Measurements from ENCODE around the gene FANCI.

DNA sequence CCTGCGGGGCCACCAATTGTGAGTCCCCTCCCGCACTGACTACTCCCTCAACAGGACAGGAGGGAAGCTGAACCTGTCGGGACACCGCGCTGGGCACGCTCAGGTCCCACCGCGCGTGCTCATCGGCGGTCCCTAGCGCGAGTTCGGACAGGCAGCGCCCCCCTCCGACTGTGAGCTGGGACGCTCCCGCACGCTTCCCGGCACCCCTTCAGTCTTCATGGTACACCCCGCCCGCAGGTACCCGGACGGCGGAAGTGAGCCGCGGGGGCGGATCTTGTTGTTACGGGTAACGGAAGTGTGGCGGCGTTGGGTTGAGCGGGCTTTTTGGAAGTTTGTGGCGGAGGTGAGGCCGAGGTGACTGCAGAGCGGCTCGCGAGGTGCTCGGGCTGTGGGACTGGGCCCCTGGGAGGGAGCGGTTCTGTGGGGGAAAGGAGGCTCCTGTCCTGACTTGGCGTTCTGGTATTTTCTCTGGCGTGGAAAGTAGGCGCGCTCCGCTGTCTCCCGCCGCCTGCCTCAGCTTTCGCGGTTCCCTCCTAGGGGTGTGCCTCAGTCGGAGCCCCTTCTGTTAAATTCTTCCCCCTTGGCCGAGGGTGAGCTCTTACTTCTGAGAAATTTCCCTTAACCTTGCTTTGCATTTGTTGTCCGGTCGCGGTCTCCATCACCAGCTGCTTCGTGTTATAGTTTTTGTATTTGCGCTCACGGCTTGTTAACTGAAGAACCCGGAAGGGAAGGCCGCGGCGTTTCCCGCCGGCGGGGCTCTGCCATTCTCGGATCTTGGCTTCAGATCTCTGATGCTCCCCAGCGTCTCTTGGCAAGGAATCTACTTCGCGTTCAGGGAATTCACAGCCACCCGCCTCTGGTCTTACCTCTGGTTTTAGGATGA, at the start of gene FANCI:
- no peak for TF ChIP-seq FOXM1 (CRISPR knock-in tag; IDR thresholded peaks at IDR 0.05)
- TF ChIP-seq CEBPB (IDR thresholded peaks at IDR 0.05; ENCODE audit: borderline replicate concordance, low read depth, low read length): no peak
- TF ChIP-seq MEF2D (CRISPR knock-in tag; IDR thresholded peaks at IDR 0.05): peak; percentile 84
- TF ChIP-seq, protein P1, sequence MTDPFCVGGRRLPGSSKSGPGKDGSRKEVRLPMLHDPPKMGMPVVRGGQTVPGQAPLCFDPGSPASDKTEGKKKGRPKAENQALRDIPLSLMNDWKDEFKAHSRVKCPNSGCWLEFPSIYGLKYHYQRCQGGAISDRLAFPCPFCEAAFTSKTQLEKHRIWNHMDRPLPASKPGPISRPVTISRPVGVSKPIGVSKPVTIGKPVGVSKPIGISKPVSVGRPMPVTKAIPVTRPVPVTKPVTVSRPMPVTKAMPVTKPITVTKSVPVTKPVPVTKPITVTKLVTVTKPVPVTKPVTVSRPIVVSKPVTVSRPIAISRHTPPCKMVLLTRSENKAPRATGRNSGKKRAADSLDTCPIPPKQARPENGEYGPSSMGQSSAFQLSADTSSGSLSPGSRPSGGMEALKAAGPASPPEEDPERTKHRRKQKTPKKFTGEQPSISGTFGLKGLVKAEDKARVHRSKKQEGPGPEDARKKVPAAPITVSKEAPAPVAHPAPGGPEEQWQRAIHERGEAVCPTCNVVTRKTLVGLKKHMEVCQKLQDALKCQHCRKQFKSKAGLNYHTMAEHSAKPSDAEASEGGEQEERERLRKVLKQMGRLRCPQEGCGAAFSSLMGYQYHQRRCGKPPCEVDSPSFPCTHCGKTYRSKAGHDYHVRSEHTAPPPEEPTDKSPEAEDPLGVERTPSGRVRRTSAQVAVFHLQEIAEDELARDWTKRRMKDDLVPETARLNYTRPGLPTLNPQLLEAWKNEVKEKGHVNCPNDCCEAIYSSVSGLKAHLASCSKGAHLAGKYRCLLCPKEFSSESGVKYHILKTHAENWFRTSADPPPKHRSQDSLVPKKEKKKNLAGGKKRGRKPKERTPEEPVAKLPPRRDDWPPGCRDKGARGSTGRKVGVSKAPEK (CRISPR knock-in tag; IDR thresholded peaks at IDR 0.05; ENCODE audit: borderline replicate concordance): no peak
- TF ChIP-seq, protein P2, sequence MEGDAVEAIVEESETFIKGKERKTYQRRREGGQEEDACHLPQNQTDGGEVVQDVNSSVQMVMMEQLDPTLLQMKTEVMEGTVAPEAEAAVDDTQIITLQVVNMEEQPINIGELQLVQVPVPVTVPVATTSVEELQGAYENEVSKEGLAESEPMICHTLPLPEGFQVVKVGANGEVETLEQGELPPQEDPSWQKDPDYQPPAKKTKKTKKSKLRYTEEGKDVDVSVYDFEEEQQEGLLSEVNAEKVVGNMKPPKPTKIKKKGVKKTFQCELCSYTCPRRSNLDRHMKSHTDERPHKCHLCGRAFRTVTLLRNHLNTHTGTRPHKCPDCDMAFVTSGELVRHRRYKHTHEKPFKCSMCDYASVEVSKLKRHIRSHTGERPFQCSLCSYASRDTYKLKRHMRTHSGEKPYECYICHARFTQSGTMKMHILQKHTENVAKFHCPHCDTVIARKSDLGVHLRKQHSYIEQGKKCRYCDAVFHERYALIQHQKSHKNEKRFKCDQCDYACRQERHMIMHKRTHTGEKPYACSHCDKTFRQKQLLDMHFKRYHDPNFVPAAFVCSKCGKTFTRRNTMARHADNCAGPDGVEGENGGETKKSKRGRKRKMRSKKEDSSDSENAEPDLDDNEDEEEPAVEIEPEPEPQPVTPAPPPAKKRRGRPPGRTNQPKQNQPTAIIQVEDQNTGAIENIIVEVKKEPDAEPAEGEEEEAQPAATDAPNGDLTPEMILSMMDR (CRISPR knock-in tag; IDR thresholded peaks at IDR 0.05): peak; percentile 99
- peak; percentile 68 for TF ChIP-seq RAD21 (CRISPR knock-in tag; IDR thresholded peaks at IDR 0.05)
- TF ChIP-seq, protein P3, sequence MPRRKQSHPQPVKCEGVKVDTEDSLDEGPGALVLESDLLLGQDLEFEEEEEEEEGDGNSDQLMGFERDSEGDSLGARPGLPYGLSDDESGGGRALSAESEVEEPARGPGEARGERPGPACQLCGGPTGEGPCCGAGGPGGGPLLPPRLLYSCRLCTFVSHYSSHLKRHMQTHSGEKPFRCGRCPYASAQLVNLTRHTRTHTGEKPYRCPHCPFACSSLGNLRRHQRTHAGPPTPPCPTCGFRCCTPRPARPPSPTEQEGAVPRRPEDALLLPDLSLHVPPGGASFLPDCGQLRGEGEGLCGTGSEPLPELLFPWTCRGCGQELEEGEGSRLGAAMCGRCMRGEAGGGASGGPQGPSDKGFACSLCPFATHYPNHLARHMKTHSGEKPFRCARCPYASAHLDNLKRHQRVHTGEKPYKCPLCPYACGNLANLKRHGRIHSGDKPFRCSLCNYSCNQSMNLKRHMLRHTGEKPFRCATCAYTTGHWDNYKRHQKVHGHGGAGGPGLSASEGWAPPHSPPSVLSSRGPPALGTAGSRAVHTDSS (CRISPR knock-in tag; conservative IDR thresholded peaks at IDR 0.05): no peak
- no peak for TF ChIP-seq NFE2L1 (CRISPR knock-in tag; IDR thresholded peaks at IDR 0.05; ENCODE audit: borderline replicate concordance)
- TF ChIP-seq ZNF354B (CRISPR knock-in tag; IDR thresholded peaks at IDR 0.05): no peak

All from HepG2 (cell line).